Measurements from ENCODE around the gene RTTN. TPM values are rescaled to one million over a fixed set of nuclear protein-coding genes. Genes with fewer than 3 reads are reported as not detected.
A peak's percentile ranks its signal among the peaks of the same experiment; 100 is the strongest.

RTTN gene
- total RNA-seq, 1 donor from 2014 or later, result 9.5 TPM

GRCh38 chr18:70022636-70023035 lies 182.9 kb downstream of the RTTN start:
- Histone ChIP-seq H3K27me3 (no peaks in the 10 kb centered on the region), H3K9me3 (no peaks in the 10 kb centered on the region), H3K27ac (no peak overlapping the region), H3K4me1 (no peaks in the 10 kb centered on the region), H3K36me3 (peaks cover 7 to 37% of the 10 kb centered on the region in 2 donors), H3K4me3 (no peak overlapping the region)
- intact Hi-C loops (cut with DNase I), result no loop called here
- TF ChIP-seq CTCF (IDR thresholded peaks at IDR 0.05), result no peak
- DNase-seq (ENCODE audit: low spot score in 2 of 2), result no peak

GRCh38 chr18:70021498-70021897 lies 184.0 kb downstream of the RTTN start:
- intact Hi-C loops (cut with DNase I), result no loop called here
- Histone ChIP-seq H3K27me3 (no peaks in the 10 kb centered on the region), H3K27ac (no peak overlapping the region), H3K36me3 (peaks cover 7 to 48% of the 10 kb centered on the region in 2 donors), H3K4me1 (no peaks in the 10 kb centered on the region), H3K4me3 (no peak overlapping the region), H3K9me3 (no peaks in the 10 kb centered on the region)
- no peak for TF ChIP-seq CTCF (IDR thresholded peaks at IDR 0.05)
- no peak for DNase-seq (ENCODE audit: low spot score in 2 of 2)

- no peaks in the 10 kb centered on the region for H3K4me1 ChIP-seq
- TF ChIP-seq CTCF (IDR thresholded peaks at IDR 0.05), result no peak
- no peak overlapping the region for H3K27ac ChIP-seq
- H3K36me3 ChIP-seq, result peaks cover 7 to 49% of the 10 kb centered on the region in 2 donors
- H3K27me3 ChIP-seq, result no peaks in the 10 kb centered on the region
- DNase-seq (ENCODE audit: low spot score in 2 of 2), result no peak
- no peaks in the 10 kb centered on the region for H3K9me3 ChIP-seq
- H3K4me3 ChIP-seq, result no peak overlapping the region
- intact Hi-C loops (cut with DNase I), result no loop called here
These were observed 184.4 kb downstream of the RTTN start for GRCh38 chr18:70021043-70021442.

GRCh38 chr18:70019991-70020390 lies 185.5 kb downstream of the RTTN start:
- H3K4me1 ChIP-seq, result no peaks in the 10 kb centered on the region
- H3K4me3 ChIP-seq, result no peak overlapping the region
- no peak for TF ChIP-seq CTCF (IDR thresholded peaks at IDR 0.05)
- H3K9me3 ChIP-seq, result no peaks in the 10 kb centered on the region
- no peaks in the 10 kb centered on the region for H3K27me3 ChIP-seq
- no peak overlapping the region for H3K27ac ChIP-seq
- intact Hi-C loops (cut with DNase I), result no loop called here
- H3K36me3 ChIP-seq, result peaks cover 4 to 46% of the 10 kb centered on the region in 2 donors
- no peak for DNase-seq (ENCODE audit: low spot score in 2 of 2)

GRCh38 chr18:70019136-70019535 lies 186.4 kb downstream of the RTTN start:
- Histone ChIP-seq H3K9me3 (no peaks in the 10 kb centered on the region), H3K36me3 (peaks cover 0 to 40% of the 10 kb centered on the region in 2 donors), H3K4me3 (no peak overlapping the region), H3K27ac (no peak overlapping the region), H3K4me1 (peaks cover 0 to 3% of the 10 kb centered on the region in 2 donors), H3K27me3 (no peaks in the 10 kb centered on the region)
- no peak for DNase-seq (ENCODE audit: low spot score in 2 of 2)
- intact Hi-C loops (cut with DNase I), result no loop called here
- TF ChIP-seq CTCF (IDR thresholded peaks at IDR 0.05), result no peak

GRCh38 chr18:70015127-70015526 lies 190.4 kb downstream of the RTTN start:
- intact Hi-C loops (cut with DNase I), result no loop called here
- H3K36me3 ChIP-seq, result peaks cover 0 to 18% of the 10 kb centered on the region in 2 donors

More at GRCh38 chr18:70015127-70015526, 190.4 kb downstream of the RTTN start:
- Histone ChIP-seq H3K27me3 (no peaks in the 10 kb centered on the region), H3K4me1 (peaks cover 0 to 3% of the 10 kb centered on the region in 2 donors), H3K9me3 (no peaks in the 10 kb centered on the region), H3K27ac (peak overlapping the region in 1 of 2 donors; percentile 50), H3K4me3 (no peak overlapping the region)
- TF ChIP-seq CTCF (IDR thresholded peaks at IDR 0.05), result no peak
- no peak for DNase-seq (ENCODE audit: low spot score in 2 of 2)
